Measurements from ENCODE around the gene HS3ST6.
"Not testable (repeated sequence)": the region's sequence is repeated elsewhere in the genome, so short reads cannot be mapped to it uniquely, and the experiment has no call there.

HS3ST6 gene

DNA sequence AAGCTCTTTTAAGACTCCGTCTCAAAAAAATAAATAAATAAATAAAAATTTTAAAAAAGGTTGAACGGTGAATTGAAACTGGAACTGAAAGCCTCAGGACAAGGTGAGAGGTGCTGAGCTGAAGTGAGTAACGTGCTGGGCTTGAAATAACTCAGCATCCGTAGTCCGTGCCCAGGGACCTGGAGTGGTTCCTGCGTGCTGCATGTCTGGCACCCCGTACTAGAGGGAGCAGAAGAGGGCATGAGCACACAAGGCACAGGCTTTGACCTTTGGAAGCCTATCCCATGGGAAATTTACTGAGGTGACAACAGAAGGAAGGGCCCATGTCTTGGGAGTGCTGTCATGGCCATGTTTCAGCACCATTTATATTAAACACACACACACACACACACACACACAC, 41.7 kb downstream of the HS3ST6 start:
- Mint-ChIP-seq H3K27me3 (peaks cover 29 to 35% of the 10 kb centered on the region in 2 donors), H3K4me1 (peaks cover 0 to 8% of the 10 kb centered on the region in 2 donors), H3K9me3 (peaks cover 0 to 2% of the 10 kb centered on the region in 2 donors), H3K36me3 (peaks cover 3 to 4% of the 10 kb centered on the region in 2 donors), H3K4me3 (no peak overlapping the region), H3K27ac (no peak overlapping the region)
- ATAC-seq (replicated peaks) (peak in 1 of 2 donors; percentile 42), DNase-seq (no peak)

DNA sequence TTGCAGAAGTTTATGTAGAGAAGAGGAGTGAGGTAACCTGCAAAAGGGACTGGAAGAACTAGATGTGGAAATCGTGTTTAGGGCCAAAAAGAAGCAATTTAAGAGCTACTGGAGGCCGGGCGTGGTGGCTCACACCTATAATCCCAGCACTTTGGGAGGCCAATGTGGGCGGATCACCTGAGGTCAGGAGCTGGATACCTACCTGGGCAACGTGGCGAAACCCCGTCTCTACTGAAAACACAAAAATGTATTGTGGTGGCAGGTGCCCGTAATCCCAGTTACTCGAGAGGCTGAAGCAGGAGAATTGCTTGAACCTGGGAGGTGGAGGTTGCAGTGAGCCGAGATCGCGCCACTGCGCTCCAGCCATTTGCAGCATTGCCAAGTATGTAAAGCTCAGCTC, 42.1 kb downstream of the HS3ST6 start:
- not testable (repeated sequence) for H3K36me3 Mint-ChIP-seq; H3K27ac Mint-ChIP-seq; ATAC-seq (replicated peaks); H3K4me3 Mint-ChIP-seq; H3K9me3 Mint-ChIP-seq; DNase-seq; H3K4me1 Mint-ChIP-seq
- H3K27me3 Mint-ChIP-seq, result peaks cover 29 to 35% of the 10 kb centered on the region in 2 donors

DNA sequence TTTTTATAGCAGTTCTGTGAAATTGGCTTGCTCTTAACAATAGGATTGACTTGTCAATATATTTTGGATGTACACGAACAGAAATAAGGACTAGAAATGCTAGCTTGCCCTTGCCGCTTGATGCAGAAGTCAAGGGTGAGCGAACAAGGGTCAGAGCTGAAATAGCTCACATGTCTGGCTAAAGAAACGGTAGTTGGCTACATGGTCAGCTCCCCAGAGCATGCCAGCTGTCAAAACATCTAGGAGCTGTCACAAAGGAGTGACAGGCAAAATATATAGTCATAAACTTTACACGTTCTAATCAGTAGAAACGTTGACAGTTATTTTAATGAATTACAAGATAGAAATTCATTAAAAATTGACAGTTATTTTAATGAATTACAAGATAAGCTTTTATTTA, 43.4 kb downstream of the HS3ST6 start:
- peaks cover 0 to 8% of the 10 kb centered on the region in 2 donors for H3K4me1 Mint-ChIP-seq
- no peak for DNase-seq
- no peak for ATAC-seq (replicated peaks)
- H3K4me3 Mint-ChIP-seq, result no peak overlapping the region
- peaks cover 0 to 2% of the 10 kb centered on the region in 2 donors for H3K9me3 Mint-ChIP-seq
- no peak overlapping the region for H3K27ac Mint-ChIP-seq
- peaks cover 34 to 39% of the 10 kb centered on the region in 2 donors for H3K27me3 Mint-ChIP-seq
- H3K36me3 Mint-ChIP-seq, result peaks cover 3 to 4% of the 10 kb centered on the region in 2 donors

DNA sequence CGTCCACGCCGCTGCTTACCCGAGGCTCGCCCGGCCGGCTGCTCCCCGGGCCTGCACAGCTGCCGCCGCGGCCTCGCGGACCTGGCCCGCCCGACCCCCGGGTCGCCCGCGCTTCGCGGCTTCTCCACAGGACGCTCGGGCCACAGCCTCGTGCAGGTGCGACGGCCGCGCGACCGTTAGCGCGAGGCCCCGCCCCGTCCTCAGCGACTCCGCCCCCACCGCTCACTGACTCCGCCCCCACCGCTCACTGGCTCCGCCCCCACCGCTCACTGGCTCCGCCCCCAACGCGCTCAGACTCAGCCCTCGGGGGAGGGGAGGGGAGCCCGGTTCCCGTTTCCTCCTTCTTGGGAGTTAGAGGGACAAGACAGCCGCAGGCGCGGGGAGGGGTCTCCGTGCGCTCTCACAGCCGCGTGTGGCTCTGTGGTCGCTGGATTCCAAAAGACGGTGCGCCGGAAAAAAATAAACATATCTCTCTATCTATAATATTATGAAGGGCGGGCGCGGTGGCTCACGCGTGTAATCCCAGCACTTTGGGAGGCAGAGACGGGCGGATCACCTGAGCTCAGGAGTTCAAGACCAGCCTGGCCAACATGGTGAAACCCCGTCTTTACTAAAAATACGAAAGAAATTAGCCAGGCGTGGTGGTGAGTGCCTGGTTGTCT, 46.1 kb downstream of the HS3ST6 start, which contains the start of gene MEIOB:
MEIOB (minus strand) TSS at position 191 of the 662 bp plus-strand sequence. CDS start 3,989 bp downstream, outside the sequence.
- no peak within 1 kb of the TSS for H3K27ac Mint-ChIP-seq
- peaks cover 22 to 25% of the 10 kb centered on the region in 2 donors for H3K27me3 Mint-ChIP-seq
- H3K9me3 Mint-ChIP-seq, result peaks cover 0 to 2% of the 10 kb centered on the region in 2 donors
- DNase-seq (peak; percentile 18), ATAC-seq (replicated peaks) (peak in 1 of 2 donors; percentile 51)
- H3K4me3 Mint-ChIP-seq, result peak within 1 kb of the TSS; percentile 62 to 73
- H3K4me1 Mint-ChIP-seq, result peaks cover 0 to 8% of the 10 kb centered on the region in 2 donors
- peaks cover 3 to 4% of the 10 kb centered on the region in 2 donors for H3K36me3 Mint-ChIP-seq

DNA sequence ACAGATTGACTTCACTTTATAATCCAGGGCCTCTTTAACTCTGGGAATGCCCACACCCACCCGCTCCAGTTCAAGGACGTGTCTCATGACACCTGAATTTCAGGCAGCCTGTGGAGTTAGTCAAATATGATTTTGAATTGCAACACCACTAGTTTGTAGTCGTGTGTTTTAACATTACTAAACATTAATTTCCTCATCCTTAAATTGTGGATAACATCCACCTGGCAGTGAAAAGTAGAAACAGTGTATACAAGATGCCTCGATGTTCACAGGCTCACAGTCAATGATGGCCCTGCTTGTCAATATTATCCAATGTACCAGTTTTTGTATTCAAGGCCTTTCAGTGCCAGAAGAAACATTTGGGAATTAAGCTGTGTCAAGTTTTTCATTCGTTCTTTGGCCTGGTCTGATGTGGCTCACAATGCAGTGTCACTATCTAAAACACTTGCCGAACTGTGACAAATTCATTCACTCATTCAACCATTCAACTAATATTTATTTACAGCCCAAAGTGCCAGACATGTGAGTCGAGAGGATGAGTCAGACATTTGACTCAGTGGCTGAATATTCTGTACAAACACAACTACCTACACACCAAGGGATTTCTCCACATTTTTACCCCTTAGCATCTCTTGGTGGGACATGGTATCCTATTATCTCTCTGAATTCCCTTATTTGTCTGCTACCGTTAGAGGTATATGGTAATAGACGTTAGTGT, 47.7 kb downstream of the HS3ST6 start:
- Mint-ChIP-seq H3K27me3 (peaks cover 13 to 19% of the 10 kb centered on the region in 2 donors), H3K4me1 (peaks cover 0 to 8% of the 10 kb centered on the region in 2 donors), H3K9me3 (peaks cover 0 to 2% of the 10 kb centered on the region in 2 donors), H3K27ac (no peak overlapping the region), H3K4me3 (no peak overlapping the region), H3K36me3 (peaks cover 3 to 4% of the 10 kb centered on the region in 2 donors)
- no peak for DNase-seq
- no peak for ATAC-seq (replicated peaks)

DNA sequence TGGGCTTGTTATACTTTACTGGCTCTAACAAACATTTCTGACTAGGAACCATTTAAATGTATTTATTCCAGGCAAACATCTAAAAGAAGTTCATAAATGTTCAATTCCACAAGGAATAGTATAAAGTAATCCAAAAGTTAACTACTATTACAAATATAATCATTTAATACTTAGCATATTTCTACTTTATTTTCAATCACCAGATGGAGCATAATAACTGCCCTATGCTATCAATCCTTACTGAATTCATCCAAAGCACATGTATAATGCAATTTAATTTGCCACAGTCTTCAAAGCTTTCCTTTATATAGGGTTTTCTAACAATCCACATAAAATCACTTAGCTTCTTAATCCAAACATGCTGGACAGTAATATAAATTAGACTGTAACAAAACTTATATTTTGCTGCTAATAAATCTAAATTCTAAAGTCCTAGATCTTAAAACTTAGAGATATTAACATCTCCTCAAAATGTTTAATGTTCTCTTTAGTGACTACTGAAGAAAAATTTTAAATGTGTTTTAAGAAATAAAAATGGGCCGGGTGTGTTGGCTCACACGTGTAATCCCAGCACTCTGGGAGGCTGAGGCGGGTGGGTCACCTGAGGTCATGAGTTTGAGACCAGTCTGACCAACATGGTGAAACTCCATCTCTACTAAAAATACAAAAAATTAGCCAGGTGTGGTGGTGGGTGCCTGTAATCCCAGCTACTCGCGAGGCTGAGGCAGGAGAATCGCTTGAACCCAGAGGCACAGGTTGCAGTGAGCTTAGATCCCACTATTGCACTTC, 52.1 kb downstream of the HS3ST6 start:
- DNase-seq (no peak), ATAC-seq (replicated peaks) (no peak)
- Mint-ChIP-seq H3K9me3 (no peaks in the 10 kb centered on the region), H3K27ac (no peak overlapping the region), H3K4me3 (no peak overlapping the region), H3K36me3 (no peaks in the 10 kb centered on the region), H3K27me3 (peaks cover 4 to 5% of the 10 kb centered on the region in 2 donors), H3K4me1 (no peaks in the 10 kb centered on the region)

DNA sequence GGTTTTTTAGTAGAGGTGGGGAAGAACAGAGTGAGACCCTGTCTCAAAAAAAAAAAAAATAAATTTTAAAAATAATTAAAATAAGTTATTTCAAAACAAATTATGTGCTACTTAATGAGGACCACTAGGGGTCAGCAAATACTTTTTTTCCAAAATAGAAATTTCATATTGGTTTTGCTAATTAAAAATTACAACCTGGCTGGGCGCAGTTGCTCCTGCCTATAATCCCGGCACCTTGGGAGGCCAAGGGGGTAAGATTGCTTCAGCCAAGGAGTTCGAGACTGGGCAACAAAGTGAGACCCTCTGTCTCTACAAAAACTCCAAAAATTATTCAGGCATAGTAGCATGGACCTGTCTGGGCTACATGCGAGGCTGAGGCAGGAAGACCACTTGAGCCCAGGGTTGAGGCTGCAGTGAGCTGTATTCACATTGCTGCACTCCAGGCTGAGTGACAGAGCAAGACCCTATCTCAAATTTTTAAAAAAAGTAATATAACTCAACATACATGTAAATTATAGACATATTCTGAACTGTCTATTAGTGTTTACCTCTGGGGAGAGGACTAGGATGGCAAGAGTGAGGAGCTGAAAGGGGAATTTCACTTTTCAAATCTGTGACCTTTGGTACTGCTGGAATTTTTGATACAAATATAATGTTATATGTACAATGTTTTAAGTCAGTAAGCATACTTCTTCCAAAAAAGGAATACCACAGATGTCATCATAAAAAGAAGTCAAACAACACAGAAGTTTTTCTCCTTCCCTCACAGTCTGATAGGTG, 54.3 kb downstream of the HS3ST6 start:
- no peaks in the 10 kb centered on the region for H3K36me3 Mint-ChIP-seq
- no peaks in the 10 kb centered on the region for H3K9me3 Mint-ChIP-seq
- H3K27ac Mint-ChIP-seq, result no peak overlapping the region
- peaks cover 10 to 20% of the 10 kb centered on the region in 2 donors for H3K27me3 Mint-ChIP-seq
- ATAC-seq (replicated peaks) (no peak), DNase-seq (no peak)
- no peak overlapping the region for H3K4me3 Mint-ChIP-seq
- no peaks in the 10 kb centered on the region for H3K4me1 Mint-ChIP-seq

DNA sequence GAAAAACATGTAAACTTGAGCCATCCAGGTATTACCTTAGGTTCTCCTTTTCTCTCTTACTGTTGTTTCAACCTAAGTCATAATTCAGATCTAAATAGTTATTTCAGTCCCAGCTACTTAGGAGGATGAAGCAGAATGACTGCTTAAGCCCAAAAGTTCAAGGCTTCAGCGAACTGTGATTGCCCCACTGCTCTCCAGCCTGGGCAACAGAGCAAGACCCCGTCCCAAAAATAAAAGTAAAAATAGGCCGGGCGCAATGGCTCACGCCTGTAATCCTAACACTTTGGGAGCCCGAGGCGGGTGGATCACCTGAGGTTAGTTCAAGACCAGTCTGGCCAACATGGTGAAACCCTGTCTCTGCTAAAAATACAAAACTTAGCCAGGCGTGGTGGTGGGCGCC, 55.8 kb downstream of the HS3ST6 start:
- no peaks in the 10 kb centered on the region for H3K36me3 Mint-ChIP-seq
- no peak overlapping the region for H3K27ac Mint-ChIP-seq
- no peak for DNase-seq

DNA sequence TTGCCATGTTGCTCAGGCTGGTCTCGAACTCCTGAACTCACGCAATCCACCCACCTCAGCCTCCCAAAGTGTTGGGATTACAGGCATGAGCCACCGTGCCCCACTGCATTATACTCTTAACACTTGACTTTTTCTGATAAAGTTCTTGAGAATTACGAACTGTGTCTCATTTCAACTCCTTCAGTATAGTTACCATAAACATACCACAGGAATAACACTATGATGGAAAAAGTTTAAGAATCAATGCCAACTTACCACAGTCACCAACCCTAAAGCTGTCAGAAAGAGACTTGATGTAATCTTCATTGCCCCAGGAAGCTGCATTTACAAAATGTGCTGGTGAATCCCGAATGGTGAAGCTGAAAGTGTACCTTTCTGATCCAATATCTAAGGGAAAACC, 56.5 kb downstream of the HS3ST6 start:
- Mint-ChIP-seq H3K4me1 (no peaks in the 10 kb centered on the region), H3K36me3 (no peaks in the 10 kb centered on the region), H3K27me3 (peaks cover 25 to 40% of the 10 kb centered on the region in 2 donors), H3K9me3 (no peaks in the 10 kb centered on the region), H3K27ac (no peak overlapping the region), H3K4me3 (no peak overlapping the region)
- ATAC-seq (replicated peaks), result no peak
- no peak for DNase-seq

More for the DNA sequence above, 55.8 kb downstream of the HS3ST6 start:
- no peak overlapping the region for H3K4me3 Mint-ChIP-seq
- peaks cover 20 to 34% of the 10 kb centered on the region in 2 donors for H3K27me3 Mint-ChIP-seq
- H3K4me1 Mint-ChIP-seq, result no peaks in the 10 kb centered on the region
- H3K9me3 Mint-ChIP-seq, result no peaks in the 10 kb centered on the region
- no peak for ATAC-seq (replicated peaks)
